ENCODE results near the gene CALHM4. TPM values are rescaled to one million over a fixed set of nuclear protein-coding genes. Genes with fewer than 3 reads are reported as not detected.
"Not testable (repeated sequence)": the region's sequence is repeated elsewhere in the genome, so short reads cannot be mapped to it uniquely, and the experiment has no call there.

The CALHM4 gene
- total RNA-seq, 1 experiment from 2014 or later, result 1.8 TPM

- Histone ChIP-seq H3K4me1 (no peaks in the 10 kb centered on the region), H3K36me3 (ENCODE audit: control insufficient read depth, insufficient read depth, low read length) (no peaks in the 10 kb centered on the region), H3K27me3 (replicated peaks; ENCODE audit: control insufficient read depth, insufficient read depth, low read length) (no peaks in the 10 kb centered on the region), H3K4me3 (ENCODE audit: low read depth, low read length) (no peak overlapping the region), H3K9me3 (no peaks in the 10 kb centered on the region)
- Mint-ChIP-seq H3K27ac (ENCODE audit: unreplicated experiment) (no peak overlapping the region), H3K4me1 (ENCODE audit: low read depth, unreplicated experiment) (no peaks in the 10 kb centered on the region), H3K36me3 (ENCODE audit: insufficient read depth, unreplicated experiment) (peaks cover 7% of the 10 kb centered on the region), H3K9me3 (ENCODE audit: unreplicated experiment) (no peaks in the 10 kb centered on the region), H3K27me3 (ENCODE audit: insufficient read depth, unreplicated experiment) (no peaks in the 10 kb centered on the region), H3K4me3 (ENCODE audit: unreplicated experiment) (no peak overlapping the region)
- DNase-seq, result no peak
- ChIA-PET CTCF (no interaction called here), POLR2A (no interaction called here)
- no TSS peak for BruUV-seq (replicated peaks)
- intact Hi-C loops (cut with micrococcal nuclease; ENCODE audit: unreplicated experiment), result no loop called here
- no peak for TF ChIP-seq CTCF (IDR thresholded peaks at IDR 0.05; ENCODE audit: insufficient read depth in 1 of 2, low read depth in 1 of 2, low read length in 1 of 2, severe bottlenecking in 1 of 2, unreplicated experiment in 1 of 2)
These were observed 41.7 kb downstream of the CALHM4 start for GRCh38 chr6:116595247-116595646.

DNA sequence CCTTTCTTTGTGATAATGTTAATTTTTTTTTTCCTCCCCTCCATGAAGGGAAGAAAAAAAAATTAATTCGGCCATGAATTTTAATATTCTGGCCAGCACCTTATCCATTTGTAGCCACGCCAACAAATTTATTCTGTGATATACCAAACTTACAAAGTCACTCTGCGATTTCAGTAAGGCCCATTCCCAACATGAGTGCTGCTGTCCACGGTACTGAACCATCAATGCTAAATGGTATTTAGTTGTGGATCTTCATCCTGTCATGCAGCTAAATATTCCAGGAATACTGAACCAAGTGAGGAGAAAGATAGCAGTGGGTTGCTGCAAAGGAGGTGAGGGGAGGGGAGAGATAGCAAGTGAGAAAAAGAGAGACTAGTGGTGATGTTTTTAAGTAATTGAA lies 43.3 kb downstream of the CALHM4 start:
- ChIA-PET CTCF (no interaction called here), POLR2A (no interaction called here)
- H3K4me3 ChIP-seq (ENCODE audit: low read depth, low read length), result no peak overlapping the region
- Mint-ChIP-seq H3K9me3 (ENCODE audit: unreplicated experiment) (no peaks in the 10 kb centered on the region), H3K4me3 (ENCODE audit: unreplicated experiment) (no peak overlapping the region), H3K4me1 (ENCODE audit: low read depth, unreplicated experiment) (no peaks in the 10 kb centered on the region), H3K27me3 (ENCODE audit: insufficient read depth, unreplicated experiment) (no peaks in the 10 kb centered on the region), H3K27ac (ENCODE audit: unreplicated experiment) (no peak overlapping the region), H3K36me3 (ENCODE audit: insufficient read depth, unreplicated experiment) (peaks cover 7% of the 10 kb centered on the region)
- intact Hi-C loops (cut with micrococcal nuclease; ENCODE audit: unreplicated experiment), result no loop called here
- H3K4me1 ChIP-seq, result no peaks in the 10 kb centered on the region
- no TSS peak for BruUV-seq (replicated peaks)
- H3K27me3 ChIP-seq (replicated peaks; ENCODE audit: control insufficient read depth, insufficient read depth, low read length), result no peaks in the 10 kb centered on the region
- peak in 1 of 2 experiments; percentile 24 for DNase-seq
- H3K36me3 ChIP-seq (ENCODE audit: control insufficient read depth, insufficient read depth, low read length), result no peaks in the 10 kb centered on the region
- no peak for TF ChIP-seq CTCF (IDR thresholded peaks at IDR 0.05; ENCODE audit: insufficient read depth in 1 of 2, low read depth in 1 of 2, low read length in 1 of 2, severe bottlenecking in 1 of 2, unreplicated experiment in 1 of 2)
- H3K9me3 ChIP-seq, result no peaks in the 10 kb centered on the region

GRCh38 chr6:116603916-116604315 lies 50.4 kb downstream of the CALHM4 start:
- H3K4me1 Mint-ChIP-seq (ENCODE audit: low read depth, unreplicated experiment); H3K4me3 Mint-ChIP-seq (ENCODE audit: unreplicated experiment); BruUV-seq (replicated peaks); H3K36me3 Mint-ChIP-seq (ENCODE audit: insufficient read depth, unreplicated experiment); CTCF ChIA-PET; H3K27me3 ChIP-seq (replicated peaks; ENCODE audit: control insufficient read depth, insufficient read depth, low read length); H3K4me1 ChIP-seq; H3K27me3 Mint-ChIP-seq (ENCODE audit: insufficient read depth, unreplicated experiment); intact Hi-C loops (cut with micrococcal nuclease; ENCODE audit: unreplicated experiment); H3K36me3 ChIP-seq (ENCODE audit: control insufficient read depth, insufficient read depth, low read length); H3K27ac Mint-ChIP-seq (ENCODE audit: unreplicated experiment); POLR2A ChIA-PET; H3K4me3 ChIP-seq (ENCODE audit: low read depth, low read length); H3K9me3 ChIP-seq; DNase-seq: not testable (repeated sequence)
- peaks cover 23% of the 10 kb centered on the region for H3K9me3 Mint-ChIP-seq (ENCODE audit: unreplicated experiment)

DNA sequence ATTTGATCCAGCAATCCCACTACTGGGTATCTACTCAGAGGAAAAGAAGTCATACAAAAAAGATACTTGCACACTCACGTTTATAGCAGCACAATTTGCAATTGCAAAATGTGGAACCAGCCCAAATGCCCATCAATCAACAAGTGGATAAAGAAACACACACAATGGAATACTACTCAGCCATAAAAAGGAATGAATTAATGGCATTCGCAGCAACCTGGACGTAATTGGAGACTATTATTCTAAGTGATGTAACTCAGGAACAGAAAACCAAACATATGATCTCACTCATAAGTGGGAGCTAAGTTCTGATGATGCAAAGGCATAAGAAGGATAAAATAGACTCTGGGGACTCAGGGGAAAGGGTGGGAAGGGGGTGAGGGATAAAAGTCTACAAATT lies 51.3 kb downstream of the CALHM4 start:
- POLR2A ChIA-PET; H3K36me3 ChIP-seq (ENCODE audit: control insufficient read depth, insufficient read depth, low read length); H3K4me1 Mint-ChIP-seq (ENCODE audit: low read depth, unreplicated experiment); intact Hi-C loops (cut with micrococcal nuclease; ENCODE audit: unreplicated experiment); H3K4me1 ChIP-seq; H3K27me3 Mint-ChIP-seq (ENCODE audit: insufficient read depth, unreplicated experiment); H3K9me3 ChIP-seq; CTCF ChIA-PET; DNase-seq; H3K4me3 ChIP-seq (ENCODE audit: low read depth, low read length); H3K36me3 Mint-ChIP-seq (ENCODE audit: insufficient read depth, unreplicated experiment); H3K4me3 Mint-ChIP-seq (ENCODE audit: unreplicated experiment); BruUV-seq (replicated peaks); H3K27ac Mint-ChIP-seq (ENCODE audit: unreplicated experiment); H3K27me3 ChIP-seq (replicated peaks; ENCODE audit: control insufficient read depth, insufficient read depth, low read length): not testable (repeated sequence)
- H3K9me3 Mint-ChIP-seq (ENCODE audit: unreplicated experiment), result peaks cover 23% of the 10 kb centered on the region
